ENCODE data around the gene INPP4B.
"Not testable (repeated sequence)": the region's sequence is repeated elsewhere in the genome, so short reads cannot be mapped to it uniquely, and the experiment has no call there.

Gene INPP4B

GRCh38 chr4:142112451-142112850 is 733.6 kb downstream of the INPP4B start:
- DNase-seq (ENCODE audit: extremely low read depth in 1 of 2, low read depth in 1 of 2): no peak

- no peak for DNase-seq (ENCODE audit: extremely low read depth in 1 of 2, low read depth in 1 of 2)
Observed at GRCh38 chr4:142110136-142110535, 736.0 kb downstream of the INPP4B start.

DNA sequence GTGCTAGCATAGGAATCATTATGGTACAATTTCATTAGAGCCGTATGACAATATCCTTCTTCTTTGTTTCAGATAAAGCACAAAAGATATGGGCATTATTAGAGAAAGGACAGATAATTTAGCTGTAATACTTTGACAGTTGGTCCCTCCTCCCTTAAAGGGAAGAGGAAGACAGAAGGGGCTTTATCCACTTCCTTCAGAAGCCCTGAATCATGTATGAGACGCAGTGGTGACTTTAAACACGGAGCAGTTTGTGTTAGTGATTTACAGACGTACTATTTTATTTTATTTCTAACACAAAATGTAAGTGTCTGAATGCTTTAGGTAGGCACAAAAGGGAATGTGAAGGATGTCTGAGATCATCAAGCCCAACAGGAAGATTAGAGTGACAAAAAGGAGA is 742.1 kb downstream of the INPP4B start:
- no peak for DNase-seq (ENCODE audit: extremely low read depth in 1 of 2, low read depth in 1 of 2)

- DNase-seq (ENCODE audit: extremely low read depth in 1 of 2, low read depth in 1 of 2): no peak
Observed at GRCh38 chr4:142101401-142101800, 744.7 kb downstream of the INPP4B start.

DNA sequence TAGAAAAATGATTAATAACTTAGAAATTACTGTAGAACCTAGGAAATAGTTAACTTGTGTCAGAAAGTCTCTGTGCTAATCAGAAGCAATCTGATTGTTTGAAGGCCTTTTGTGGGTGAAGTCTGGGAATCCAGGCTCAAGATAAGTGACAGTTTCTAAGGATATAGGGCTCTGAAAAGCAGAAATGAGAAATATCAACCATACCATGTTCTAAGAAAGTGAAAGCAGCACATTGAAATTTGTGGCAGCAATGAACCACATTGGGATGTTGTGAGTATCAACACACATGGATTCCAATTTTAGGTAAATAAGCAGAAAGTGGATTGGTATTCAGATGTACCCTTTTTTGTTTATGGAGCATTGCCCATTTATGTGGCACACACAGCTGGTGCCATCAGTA is 745.2 kb downstream of the INPP4B start:
- DNase-seq (ENCODE audit: extremely low read depth in 1 of 2, low read depth in 1 of 2): no peak

DNA sequence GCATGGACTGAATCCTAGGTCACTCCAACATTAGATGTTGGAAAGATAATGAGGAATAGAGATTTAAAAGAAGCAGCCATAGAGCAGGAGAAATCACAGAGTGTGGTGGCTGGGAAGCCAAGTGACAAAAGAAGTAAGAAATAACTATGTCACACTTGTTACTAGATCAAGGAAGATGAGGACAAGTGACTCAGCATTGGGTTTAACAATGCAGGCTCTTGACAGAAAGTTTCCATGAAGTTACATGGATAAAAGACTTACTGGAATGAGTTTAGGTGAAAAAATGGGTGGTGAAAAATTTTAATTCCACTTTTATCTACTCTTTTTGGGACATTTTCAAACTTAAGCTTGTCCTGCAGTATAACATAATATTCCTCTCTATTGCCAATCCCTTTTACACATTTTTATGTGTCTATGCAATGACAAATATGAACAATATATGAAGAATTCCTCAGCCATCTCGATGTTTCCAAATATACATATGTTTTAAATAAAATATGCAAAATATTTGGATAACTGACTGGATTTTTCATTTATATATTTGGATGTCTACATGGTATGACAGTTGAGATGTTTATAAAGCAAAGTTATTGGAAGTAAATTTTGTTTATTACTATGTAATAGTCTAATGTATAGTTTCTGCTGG is 747.1 kb downstream of the INPP4B start:
- DNase-seq (ENCODE audit: extremely low read depth in 1 of 2, low read depth in 1 of 2): no peak

DNA sequence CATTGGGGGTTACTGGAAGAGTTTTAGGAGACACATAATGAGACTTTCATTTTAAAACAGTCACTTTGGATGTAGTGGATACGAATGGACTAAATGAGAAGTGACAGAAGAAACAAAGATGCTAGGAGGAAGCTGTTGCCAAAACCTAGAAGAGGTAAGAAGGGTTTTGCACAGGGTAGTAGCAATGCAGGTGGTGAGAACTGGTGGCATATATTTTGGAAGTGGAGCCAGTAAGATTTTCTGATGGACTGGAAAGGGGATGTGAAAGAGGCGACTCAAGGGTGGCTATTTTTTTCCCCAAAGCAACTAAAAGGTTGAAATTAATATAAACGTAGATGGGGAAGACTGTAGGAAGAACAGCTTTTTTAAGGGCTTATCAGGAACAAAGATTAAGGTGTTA is 747.7 kb downstream of the INPP4B start:
- DNase-seq (ENCODE audit: extremely low read depth in 1 of 2, low read depth in 1 of 2): no peak

DNA sequence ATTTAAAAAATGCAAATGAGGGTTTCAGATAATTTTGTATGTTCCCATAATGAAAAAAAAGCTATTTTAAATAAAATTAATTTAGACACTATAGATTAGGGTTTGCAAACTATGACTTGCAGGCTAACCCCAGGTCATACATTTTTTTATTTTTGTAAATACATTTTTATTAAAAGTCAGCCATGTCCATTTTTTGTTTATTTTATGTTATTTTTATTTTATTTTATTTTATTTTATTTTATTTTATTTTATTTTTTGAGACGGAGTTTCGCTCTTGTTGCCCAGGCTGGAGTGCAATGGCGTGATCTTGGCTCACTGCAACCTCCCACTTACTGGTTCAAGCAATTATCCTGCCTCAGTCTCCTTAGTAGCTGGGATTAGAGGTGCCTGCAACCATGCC is 749.1 kb downstream of the INPP4B start:
- DNase-seq (ENCODE audit: extremely low read depth in 1 of 2, low read depth in 1 of 2): no peak

DNA sequence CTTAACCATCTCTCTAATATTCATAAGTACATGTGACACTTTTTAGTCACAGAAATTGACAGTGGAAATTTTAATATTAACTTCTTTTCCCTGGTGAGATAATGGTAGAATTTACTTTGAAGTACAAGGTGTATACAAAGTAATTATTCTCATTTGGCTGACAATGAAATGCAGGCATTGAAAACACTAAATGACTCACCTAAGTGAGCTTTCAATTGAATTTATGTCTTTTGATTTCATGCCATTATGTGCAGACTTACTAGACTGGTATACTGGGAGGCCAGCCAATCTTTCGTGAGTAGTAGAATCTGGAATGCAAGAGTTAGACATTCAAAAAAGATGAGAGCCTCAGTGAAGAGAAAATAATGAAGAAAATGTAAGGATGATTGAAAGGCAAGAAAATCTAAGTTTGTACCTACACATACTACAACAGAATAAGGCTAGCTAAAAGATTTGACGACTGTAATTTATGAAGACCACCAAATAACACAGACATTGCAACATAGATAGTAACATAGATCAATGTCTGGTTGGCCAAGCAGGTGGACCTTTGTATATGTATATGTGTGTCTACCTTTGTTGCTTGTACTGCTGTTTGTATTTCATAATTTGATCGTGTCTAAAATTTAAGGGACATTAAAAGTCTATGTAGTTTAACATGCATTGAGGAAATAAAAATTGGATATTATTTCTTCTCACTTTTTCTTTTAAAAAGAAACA is 750.1 kb downstream of the INPP4B start:
- DNase-seq (ENCODE audit: extremely low read depth in 1 of 2, low read depth in 1 of 2): no peak

DNA sequence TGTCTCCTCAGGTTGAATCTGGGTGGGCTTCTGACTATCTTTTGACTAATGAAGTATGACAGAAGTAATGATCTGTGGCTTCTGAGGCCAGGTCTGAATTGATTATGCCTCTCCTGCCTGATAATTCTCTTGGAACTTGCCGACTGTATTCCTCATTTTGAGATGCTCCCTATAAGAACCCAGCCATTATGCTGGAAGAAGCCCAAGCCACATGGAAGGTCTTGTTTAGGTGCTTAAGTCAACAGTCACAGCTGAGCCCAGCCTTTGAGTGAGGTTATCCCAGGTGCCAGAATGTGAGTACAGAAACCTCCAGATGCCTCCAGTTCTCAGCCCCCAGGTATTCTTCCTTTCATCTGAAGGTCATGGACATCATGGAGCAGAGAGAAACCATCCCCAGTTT is 753.2 kb downstream of the INPP4B start:
- DNase-seq (ENCODE audit: extremely low read depth in 1 of 2, low read depth in 1 of 2): no peak

- DNase-seq (ENCODE audit: extremely low read depth in 1 of 2, low read depth in 1 of 2): no peak
Observed at GRCh38 chr4:142091691-142092182, 754.4 kb downstream of the INPP4B start.

- no peak for DNase-seq (ENCODE audit: extremely low read depth in 1 of 2, low read depth in 1 of 2)
Observed at GRCh38 chr4:142091085-142091513, 755.0 kb downstream of the INPP4B start.

- DNase-seq (ENCODE audit: extremely low read depth in 1 of 2, low read depth in 1 of 2): no peak
Observed at GRCh38 chr4:142088906-142089305, 757.2 kb downstream of the INPP4B start.

GRCh38 chr4:142085513-142086292 is 760.4 kb downstream of the INPP4B start:
- no peak for DNase-seq (ENCODE audit: extremely low read depth in 1 of 2, low read depth in 1 of 2)

DNA sequence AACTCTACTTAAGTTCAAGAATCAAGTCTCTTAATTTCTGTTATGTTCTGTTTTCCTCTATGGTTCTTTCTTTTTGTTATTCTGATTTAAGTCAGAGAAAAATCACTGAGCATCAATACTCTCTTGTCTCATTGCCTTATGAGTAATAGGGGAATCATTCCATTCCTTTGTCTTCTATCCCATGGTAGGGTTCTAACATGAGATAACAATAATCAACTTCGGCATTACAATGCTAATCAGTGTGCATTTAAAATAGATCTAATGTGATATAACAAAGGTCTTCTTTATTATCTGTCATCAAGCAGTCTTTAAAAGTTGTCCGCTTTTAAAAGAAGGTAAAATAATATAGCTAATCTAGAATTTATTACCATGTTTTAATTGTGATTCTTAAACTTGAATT is 762.8 kb downstream of the INPP4B start:
- DNase-seq (ENCODE audit: extremely low read depth in 1 of 2, low read depth in 1 of 2): no peak

DNA sequence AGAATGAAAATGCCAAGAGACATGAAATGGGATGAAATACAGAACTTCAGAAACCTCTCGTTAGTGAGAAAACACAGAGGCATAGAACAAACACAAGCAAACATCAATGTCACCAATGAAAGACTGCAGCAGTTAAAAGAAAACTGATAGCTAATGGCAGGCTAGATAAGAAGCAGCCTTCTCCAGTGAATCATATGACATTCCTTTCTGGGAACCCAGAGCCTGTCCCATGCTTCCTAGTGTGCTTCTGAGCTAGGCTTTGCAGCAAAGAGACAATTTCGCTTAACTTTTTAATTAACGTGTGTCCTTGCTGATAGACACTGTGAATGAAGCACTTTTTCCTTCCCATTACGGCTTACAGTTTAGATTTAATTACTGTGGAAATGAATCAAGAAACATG is 765.1 kb downstream of the INPP4B start:
- DNase-seq (ENCODE audit: extremely low read depth in 1 of 2, low read depth in 1 of 2): no peak

- no peak for DNase-seq (ENCODE audit: extremely low read depth in 1 of 2, low read depth in 1 of 2)
Observed at GRCh38 chr4:142079959-142080358, 766.1 kb downstream of the INPP4B start.

- DNase-seq (ENCODE audit: extremely low read depth in 1 of 2, low read depth in 1 of 2): no peak
Observed at GRCh38 chr4:142077048-142077447, 769.1 kb downstream of the INPP4B start.

DNA sequence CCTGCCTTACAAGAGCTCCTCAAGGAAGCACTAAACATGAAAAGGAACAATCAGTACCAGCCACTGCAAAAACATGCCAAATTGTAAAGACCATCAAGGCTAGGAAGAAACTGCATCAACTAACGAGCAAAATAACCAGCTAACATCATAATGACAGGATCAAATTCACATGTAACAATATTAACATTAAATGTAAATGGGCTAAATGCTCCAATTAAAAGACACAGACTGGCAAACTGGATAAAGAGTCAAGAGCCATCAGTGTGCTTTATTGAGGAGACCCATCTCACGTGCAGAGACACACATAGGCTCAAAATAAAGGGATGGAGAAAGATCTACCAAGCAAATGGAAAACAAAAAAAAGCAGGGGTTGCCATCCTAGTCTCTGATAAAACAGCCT is 777.8 kb downstream of the INPP4B start:
- DNase-seq (ENCODE audit: extremely low read depth in 1 of 2, low read depth in 1 of 2): not testable (repeated sequence)

GRCh38 chr4:142066562-142066961 is 779.5 kb downstream of the INPP4B start:
- DNase-seq (ENCODE audit: extremely low read depth in 1 of 2, low read depth in 1 of 2): not testable (repeated sequence)

DNA sequence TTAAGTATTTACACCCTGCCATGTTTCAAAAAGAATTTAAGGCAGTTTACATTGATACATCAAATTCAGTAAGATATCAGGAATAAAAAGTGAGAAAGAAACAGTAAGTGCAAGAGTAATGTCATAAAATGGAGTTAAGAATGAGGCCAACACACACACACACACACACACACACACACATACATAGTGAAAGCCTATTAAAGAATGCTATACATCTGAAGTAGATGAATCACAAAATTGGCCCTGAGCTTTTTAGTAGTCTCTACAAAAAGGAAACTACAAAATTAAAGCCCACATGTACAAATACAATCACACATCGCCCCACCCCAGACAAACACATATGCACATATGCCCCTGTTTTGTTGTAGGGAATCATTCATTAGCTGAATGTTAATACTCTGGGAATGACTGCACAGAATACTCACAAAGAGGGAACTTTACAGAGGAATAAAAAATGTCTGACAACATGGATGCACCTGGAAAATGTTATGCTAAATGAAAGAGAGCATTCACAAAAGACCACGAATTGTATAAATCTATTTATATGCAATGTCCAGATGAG is 780.9 kb downstream of the INPP4B start:
- no peak for DNase-seq (ENCODE audit: extremely low read depth in 1 of 2, low read depth in 1 of 2)
